ENCODE data around the gene CD177. TPM values are rescaled to one million over a fixed set of nuclear protein-coding genes. Genes with fewer than 3 reads are reported as not detected.

The CD177 gene
- polyA plus RNA-seq, 1 of the 3 experiments (the other 2 are of a cell fraction): 0.54 TPM

GRCh38 chr19:43380008-43380407, 26.5 kb downstream of the CD177 start:
- Histone ChIP-seq H3K27me3 (ENCODE audit: insufficient read depth) (peaks cover 29% of the 10 kb centered on the region), H3K9ac (no peak overlapping the region), H3K9me3 (no peaks in the 10 kb centered on the region), H3K9me2 (no peaks in the 10 kb centered on the region), H2AFZ (ENCODE audit: low read depth) (no peak overlapping the region), H3K4me1 (ENCODE audit: control insufficient read depth in 1 of 2, insufficient read depth in 2 of 2, low read depth in 1 of 2, low read length in 1 of 2) (no peaks in the 10 kb centered on the region), H3F3A (replicated peaks; ENCODE audit: insufficient read depth) (no peaks in the 10 kb centered on the region), H3K79me2 (ENCODE audit: insufficient read depth) (no peaks in the 10 kb centered on the region), H4K20me1 (ENCODE audit: insufficient read depth) (no peaks in the 10 kb centered on the region), H3K27ac (ENCODE audit: low read depth in 2 of 2, low read length in 1 of 2) (no peak overlapping the region), H3K4me3 (ENCODE audit: low read depth in 2 of 2, low read length in 1 of 2) (no peak overlapping the region), H3K36me3 (replicated peaks in 1 of 2; ENCODE audit: control insufficient read depth in 1 of 2, insufficient read depth in 2 of 2, low read length in 1 of 2) (no peaks in the 10 kb centered on the region), H3K4me2 (no peak overlapping the region)
- 13% methylated on average over 14 of the region's 14 CpGs for WGBS (ENCODE audit: low lambda C conversion rate)
- ChIA-PET CTCF (interaction anchor here (1.5 kb wide), 1 partner anchor 47 kb away, joined by 4 read pairs; no protein-coding TSS in a partner anchor), POLR2A (no interaction called here)
- no peak for DNase-seq
- no peak for TF ChIP-seq JUND (IDR thresholded peaks at IDR 0.05)
- no peak for TF ChIP-seq TAF1 (IDR thresholded peaks at IDR 0.05; ENCODE audit: borderline replicate concordance, low read depth, low read length)
- no peak for TF ChIP-seq NFIC (IDR thresholded peaks at IDR 0.05; ENCODE audit: borderline replicate concordance)
- TF ChIP-seq RAD21 (IDR thresholded peaks at IDR 0.05; ENCODE audit: low read length): no peak
- TF ChIP-seq MAX (IDR thresholded peaks at IDR 0.05; ENCODE audit: low read depth): no peak
- no peak for TF ChIP-seq RCOR1 (IDR thresholded peaks at IDR 0.05; ENCODE audit: low read length)
- TF ChIP-seq TEAD4 (IDR thresholded peaks at IDR 0.05; ENCODE audit: borderline replicate concordance, insufficient read depth): no peak
- TF ChIP-seq TCF12 (IDR thresholded peaks at IDR 0.05): no peak
- TF ChIP-seq POLR2AphosphoS5 (IDR thresholded peaks at IDR 0.05; ENCODE audit: low read depth, low read length): no peak
- TF ChIP-seq CTCF (IDR thresholded peaks at IDR 0.05): no peak
- TF ChIP-seq GATA2 (CRISPR knock-in tag; IDR thresholded peaks at IDR 0.05): no peak
- no peak for TF ChIP-seq USF2 (IDR thresholded peaks at IDR 0.05; ENCODE audit: borderline replicate concordance, low read depth, low read length)
- TF ChIP-seq ZBTB33 (IDR thresholded peaks at IDR 0.05; ENCODE audit: borderline replicate concordance, low read depth): no peak
- TF ChIP-seq EP300 (IDR thresholded peaks at IDR 0.05; ENCODE audit: borderline replicate concordance in 1 of 2, low read depth in 1 of 2, low read length in 1 of 2): no peak
- no peak for TF ChIP-seq YY1 (IDR thresholded peaks at IDR 0.05; ENCODE audit: low read depth)
- TF ChIP-seq MEF2A (IDR thresholded peaks at IDR 0.05; ENCODE audit: borderline replicate concordance, low read depth): no peak
- no peak for TF ChIP-seq MXI1 (IDR thresholded peaks at IDR 0.05; ENCODE audit: low read depth, low read length)
- TF ChIP-seq USF1 (IDR thresholded peaks at IDR 0.05; ENCODE audit: borderline replicate concordance, low read depth): no peak
